G401 (cell line): ENCODE results near the gene PPP1R1B. TPM values are rescaled to one million over a fixed set of nuclear protein-coding genes. Genes with fewer than 3 reads are reported as not detected.
"Not testable (repeated sequence)": the region's sequence is repeated elsewhere in the genome, so short reads cannot be mapped to it uniquely, and the experiment has no call there.

Experiments
- DNase-seq: peaks from one replicate; pipeline ENCODE4 v3.0.0-alpha.2; 2015; ENCODE audit warnings: low spot score
- in situ Hi-C: cut with HindIII; loops from 2 replicates; pipeline ENCODE4 v1.10.0; 2016; ENCODE audit warnings: low sequenced_read_pairs, mixed read lengths
- total RNA-seq: library from RNA; depleted of rRNA; stranded (reverse); fragments of >200 nt; shearing (Covaris generic); gene quantifications from 2 replicates; pipeline ENCODE4 v1.2.3, GENCODE V29; 2014; rRNA removed

PPP1R1B gene
- 3.4 and 8.6 TPM in 2 replicates for total RNA-seq

DNA sequence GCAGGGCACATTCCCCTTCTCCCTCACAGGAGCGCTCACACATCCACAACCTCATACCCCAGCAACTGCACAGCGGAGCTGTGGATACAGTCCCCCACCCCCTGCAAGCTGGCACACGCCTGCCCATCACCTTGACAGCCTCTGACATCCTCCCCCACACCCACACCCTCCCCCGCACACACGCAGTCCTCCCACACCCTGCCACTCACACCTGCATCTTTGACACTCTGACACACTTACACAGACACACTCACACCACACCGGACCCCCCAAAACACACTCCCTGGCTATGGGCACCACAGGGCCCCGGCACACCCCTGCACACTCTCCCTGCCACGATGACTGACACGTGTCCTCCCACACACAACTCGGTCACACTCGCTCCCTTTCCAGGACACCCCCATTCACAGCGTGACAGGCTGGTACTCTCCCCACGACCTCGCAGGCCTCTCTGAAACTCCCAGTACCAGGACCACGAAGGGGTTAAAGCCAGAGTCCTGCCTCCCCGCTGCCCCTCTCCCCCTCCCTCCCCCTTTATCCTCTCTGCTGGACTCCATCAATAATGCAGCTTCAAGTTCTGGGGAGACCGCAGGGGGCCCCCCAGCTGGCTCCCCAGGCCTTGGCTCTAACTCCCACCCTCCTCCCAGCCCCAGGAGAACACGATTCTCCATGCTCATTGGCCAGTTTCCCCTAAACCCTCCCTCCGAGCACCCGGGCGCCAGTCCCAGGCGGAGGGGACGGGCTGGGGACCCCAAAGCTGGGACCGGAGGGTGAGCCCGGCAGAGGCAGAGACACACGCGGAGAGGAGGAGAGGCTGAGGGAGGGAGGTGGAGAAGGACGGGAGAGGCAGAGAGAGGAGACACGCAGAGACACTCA, at the start of gene PPP1R1B:
PPP1R1B (plus strand) TSS at position 782 of the 876 bp plus-strand sequence. CDS start 441 bp downstream, outside the sequence.
- in situ Hi-C loops = no loop called here
- peak; percentile 20 for DNase-seq

DNA sequence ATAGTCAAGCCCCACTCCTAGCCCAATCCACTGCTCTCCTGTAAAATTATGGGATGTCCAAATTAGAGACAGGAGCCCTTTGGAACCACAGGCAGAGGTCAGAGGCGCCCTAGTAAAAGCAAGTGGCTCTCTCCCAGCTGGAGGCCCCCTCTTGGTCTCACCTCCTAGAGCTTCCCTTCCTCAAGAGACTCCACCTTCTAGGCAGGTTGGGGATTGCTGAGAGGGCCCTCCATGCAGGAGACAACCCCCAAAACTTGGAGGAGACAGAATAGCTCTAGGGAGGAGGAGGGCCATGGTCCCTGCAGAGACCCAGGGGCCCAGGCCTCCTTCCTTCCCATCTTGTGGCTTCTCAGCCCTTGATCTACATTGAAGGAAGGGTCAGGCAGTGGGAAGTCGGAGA, 48.5 kb upstream of the PPP1R1B start:
- in situ Hi-C loops = loop anchor here (5.0 kb wide), 1 partner anchor 41 kb away; no protein-coding TSS in a partner anchor
- DNase-seq = no peak

DNA sequence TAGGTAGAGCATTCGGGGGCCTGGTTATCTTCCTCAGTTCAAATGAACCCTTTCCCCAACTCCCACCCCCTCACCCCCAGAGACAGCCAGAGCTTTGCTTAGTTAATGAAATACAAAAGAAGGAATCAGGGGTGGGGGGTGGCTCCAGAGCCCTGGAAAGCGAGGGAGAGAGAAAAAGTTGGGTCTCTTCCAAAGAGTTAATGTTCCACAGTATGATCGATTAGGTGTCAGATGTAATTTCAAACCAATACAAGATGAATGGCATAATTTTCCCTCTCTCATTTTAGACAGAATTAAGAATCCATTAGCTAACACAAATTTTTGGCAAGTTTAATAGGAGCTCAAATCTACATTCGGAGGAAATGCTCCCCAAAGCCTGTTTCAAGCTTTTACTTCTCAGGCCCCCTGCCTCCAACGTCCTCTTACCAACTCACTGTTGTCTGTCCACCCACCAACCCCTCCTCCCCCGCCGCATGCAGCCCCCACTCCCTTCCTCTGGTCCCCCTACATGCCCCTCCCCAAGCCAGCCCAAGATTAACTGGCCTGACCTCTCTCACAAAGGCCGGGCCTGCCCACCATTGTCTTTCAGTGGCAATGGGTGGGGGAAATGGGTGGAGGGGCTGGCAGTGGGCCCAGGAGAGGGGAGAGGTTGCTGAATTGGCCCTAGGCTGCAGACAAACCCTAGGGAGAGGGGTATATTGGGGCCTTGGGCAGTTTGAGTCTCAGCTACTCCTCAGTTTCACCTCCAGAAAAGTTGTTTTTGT, 47.3 kb upstream of the PPP1R1B start:
- in situ Hi-C loops = loop anchor here (5.0 kb wide), 1 partner anchor 42 kb away; no protein-coding TSS in a partner anchor
- no peak for DNase-seq

DNA sequence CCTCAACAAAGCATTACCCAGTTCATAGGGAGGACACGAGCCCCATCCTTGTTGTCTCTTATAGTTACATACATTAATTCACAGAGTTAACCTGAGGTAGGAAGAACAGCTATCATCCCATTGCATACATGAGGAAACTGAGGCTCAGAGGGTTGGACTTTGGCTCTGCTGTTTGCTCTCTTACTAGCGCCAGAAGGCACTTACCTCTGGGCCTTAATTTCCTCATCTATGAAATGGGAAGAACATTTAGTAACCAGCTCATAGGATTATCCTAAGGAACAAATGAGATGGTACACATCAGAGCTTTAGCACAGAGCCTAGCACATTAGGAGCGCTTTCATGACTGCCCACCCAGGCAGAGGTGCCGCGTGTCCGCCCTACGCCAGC, 46.7 kb upstream of the PPP1R1B start:
- in situ Hi-C loops = no loop called here
- DNase-seq = no peak

DNA sequence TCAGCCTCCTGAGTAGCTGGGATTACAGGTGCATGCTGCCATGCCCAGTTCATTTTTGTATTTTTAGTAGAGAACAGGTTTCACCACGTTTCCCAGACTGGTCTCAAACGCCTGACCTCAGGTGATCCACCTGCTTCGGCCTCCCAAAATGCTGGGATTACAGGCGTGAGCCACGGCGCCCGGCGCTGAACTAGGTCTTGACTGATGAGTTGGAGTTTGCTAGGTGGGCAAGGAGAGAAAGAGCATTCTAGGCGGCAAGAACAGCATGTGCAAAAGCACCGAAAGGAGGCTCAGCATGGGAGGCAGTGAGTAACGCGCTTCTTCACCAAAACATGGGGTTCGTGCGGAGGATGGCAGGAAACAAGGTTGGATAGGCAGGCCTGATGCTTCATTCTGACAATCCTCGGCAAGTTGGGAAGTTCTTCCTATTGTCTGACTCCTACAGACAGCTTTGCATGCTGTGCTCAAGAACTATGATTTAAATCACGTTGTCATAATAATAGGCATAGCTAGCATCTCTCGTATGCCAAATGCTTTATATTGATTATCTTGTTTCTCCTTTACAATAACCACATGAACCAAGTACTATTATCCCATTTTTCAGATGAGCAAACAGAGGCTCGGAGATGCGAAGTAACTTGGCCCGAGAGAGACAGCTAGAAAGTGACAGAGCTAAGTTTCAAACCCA, 45.5 kb upstream of the PPP1R1B start:
- in situ Hi-C loops = no loop called here
- no peak for DNase-seq

DNA sequence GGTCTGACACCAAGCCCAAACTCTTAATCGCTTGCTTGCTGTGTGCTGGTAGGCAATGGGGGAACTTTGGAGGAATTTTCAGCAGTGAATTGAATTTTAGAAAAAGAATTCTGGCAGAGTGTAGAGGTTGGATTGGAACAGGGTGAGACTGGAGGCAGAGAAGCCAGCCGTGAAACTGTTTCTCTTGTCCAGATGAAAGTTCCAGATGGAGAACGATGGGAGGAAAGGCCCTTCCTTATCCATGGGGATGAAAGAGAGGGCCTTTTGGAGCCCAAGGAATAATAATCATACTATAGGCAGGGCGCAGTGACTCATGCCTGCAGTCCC, 45.0 kb upstream of the PPP1R1B start:
- in situ Hi-C loops = no loop called here
- DNase-seq = no peak

DNA sequence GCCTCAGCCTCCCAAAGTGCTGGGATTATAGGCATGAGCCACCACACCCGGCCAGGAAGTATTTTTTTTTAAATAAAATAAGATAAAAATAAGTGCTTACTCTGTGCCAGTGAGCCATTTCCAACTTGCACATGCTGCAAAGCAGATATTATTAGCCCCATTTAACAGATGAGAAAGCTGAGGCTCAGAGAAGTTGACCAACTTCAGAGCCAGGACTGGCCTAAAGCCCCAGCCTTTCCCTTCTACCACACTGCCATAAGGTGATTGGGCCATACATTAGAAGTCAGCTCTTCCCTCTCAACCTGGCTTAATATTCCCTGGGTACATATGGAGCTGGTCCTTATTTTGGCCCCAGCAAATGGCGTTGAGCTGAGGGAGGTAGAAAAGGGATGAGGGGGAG, 44.1 kb upstream of the PPP1R1B start:
- DNase-seq = no peak
- in situ Hi-C loops = no loop called here

DNA sequence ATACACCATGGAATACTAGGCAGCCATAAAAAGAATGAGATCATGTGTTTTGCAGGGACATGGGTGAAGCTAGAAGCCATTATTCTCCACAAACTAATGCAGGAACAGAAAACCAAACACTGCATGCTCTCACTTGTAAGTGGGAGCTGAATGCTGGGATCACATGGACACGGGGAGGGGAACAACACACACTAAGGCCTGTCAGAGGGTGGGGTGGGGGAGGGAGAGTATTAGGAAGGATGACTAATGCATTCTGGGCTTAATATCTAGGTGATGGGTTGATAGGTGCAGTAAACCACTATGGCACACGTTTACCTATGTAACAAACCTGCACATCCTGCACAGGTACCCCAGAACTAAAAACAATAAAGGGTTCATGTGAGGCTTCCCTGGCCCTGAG, 36.6 kb upstream of the PPP1R1B start:
- in situ Hi-C loops, DNase-seq: not testable (repeated sequence)

DNA sequence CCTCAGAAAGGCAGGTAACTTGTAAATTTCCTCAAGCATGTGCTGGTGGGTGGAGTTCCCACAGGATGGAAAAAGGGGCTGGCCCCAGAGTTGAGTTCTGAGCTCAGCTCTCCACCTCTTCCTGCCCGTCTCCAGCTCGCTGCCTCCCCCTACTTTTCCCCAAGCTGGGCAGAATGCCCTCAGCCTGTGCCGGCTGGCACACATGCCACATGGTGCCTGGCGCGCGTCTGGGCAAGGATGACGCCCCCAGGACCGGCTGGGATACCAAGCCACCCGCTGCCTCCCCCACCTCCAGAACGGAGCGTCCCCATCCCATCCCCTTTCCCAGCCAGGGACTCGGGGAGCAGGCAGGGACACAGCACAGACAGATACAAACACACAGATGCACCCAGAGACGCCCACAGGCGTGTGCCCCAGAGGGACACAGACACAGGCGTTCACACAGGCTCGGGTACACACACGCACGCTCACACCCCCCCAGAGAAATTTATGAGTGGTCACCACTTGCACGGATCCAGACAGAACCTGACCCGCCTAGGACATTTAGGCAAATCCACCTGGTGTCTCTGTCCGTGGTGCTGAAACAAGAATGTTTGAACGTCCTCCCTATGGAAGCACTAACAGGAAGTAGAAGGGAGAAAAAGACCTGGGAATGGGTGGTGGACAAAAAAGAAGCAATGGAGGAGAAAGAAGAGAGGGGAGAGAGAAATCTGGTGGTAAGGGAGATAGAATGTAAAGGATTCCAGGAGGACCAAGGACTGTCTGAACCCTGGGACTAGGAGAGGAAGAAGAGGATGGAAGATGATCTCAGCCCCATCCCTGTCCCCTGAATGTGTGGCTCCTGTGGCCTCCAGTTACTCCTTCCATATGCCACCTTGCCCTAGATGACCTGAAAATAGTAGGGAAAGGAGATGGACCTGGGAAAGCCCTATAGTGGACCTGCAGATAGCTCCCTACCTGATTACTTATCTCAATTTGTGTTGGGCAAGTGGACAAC, 34.5 kb upstream of the PPP1R1B start:
- DNase-seq = peak; percentile 82

DNA sequence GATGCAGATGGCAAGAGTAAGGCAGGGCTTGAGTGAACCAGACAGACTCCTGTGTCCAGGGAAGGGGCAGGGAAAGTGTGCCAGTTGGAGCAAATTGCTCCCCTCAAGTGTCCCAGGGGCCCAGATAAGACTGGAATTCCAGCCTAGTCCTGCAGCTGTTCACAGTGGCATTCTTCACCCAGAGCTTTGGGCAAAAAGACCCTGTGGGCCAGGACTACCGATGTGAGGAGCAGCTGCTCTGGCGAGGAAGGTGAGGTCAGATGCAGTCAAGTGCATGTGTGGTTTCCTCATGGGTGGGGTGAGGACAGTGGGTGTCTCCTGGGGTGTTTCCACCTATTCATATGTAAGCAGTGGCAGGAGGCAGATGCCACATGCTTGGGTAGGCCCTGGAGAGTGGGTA, 33.4 kb upstream of the PPP1R1B start:
- in situ Hi-C loops = no loop called here
- DNase-seq = no peak

More for the DNA sequence above, 34.5 kb upstream of the PPP1R1B start:
- in situ Hi-C loops = no loop called here

DNA sequence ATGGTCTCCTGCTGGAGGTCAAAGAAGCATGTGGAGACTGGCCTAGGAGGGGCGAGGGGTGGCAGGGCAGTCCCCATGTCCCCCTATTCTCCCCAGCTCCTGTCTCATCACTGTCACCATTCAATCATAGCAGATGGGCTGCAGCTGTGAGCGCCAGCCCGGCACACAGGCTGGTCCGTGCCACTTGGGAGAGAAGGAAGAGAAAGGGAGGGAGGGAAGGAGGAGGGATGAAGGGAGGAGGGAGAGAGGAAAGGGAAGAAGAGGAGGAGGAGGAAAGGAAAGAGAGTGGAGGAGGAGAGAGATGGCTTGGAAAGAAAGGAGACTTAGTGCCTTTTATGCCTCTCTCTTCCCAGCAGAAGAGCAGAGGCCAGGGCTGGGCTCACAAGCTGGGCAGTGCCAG, 31.5 kb upstream of the PPP1R1B start:
- DNase-seq = no peak

DNA sequence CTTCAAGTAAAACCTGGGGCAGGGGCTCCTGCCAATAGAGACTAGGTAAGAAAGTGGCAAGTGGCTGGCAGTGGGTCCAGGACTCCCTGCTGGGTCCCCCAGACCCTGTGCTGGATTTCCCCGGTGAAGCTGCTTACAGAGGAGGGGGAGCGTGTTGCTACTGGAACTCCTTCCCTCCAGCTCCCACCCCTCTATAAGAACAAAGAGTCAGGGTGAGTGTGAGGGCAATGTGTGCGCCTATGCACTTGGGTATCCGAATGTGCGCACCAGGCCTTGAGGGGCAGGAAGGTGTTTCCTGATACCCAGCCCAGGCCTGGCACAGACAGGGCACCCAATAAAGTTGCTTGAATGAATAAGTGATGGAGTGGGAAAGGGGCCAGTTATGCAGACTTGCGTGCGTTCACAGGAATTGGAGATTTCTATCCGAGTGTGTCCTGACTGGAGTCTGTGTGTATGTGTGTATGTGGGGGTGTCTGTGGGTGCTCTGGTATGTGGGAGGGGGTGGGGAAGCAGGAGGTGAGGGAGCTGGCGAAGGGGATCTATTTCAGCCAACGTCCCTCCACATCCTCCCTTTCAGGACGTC, 30.7 kb upstream of the PPP1R1B start:
- in situ Hi-C loops = no loop called here
- DNase-seq = no peak

More for the DNA sequence above, 31.5 kb upstream of the PPP1R1B start:
- in situ Hi-C loops = no loop called here

DNA sequence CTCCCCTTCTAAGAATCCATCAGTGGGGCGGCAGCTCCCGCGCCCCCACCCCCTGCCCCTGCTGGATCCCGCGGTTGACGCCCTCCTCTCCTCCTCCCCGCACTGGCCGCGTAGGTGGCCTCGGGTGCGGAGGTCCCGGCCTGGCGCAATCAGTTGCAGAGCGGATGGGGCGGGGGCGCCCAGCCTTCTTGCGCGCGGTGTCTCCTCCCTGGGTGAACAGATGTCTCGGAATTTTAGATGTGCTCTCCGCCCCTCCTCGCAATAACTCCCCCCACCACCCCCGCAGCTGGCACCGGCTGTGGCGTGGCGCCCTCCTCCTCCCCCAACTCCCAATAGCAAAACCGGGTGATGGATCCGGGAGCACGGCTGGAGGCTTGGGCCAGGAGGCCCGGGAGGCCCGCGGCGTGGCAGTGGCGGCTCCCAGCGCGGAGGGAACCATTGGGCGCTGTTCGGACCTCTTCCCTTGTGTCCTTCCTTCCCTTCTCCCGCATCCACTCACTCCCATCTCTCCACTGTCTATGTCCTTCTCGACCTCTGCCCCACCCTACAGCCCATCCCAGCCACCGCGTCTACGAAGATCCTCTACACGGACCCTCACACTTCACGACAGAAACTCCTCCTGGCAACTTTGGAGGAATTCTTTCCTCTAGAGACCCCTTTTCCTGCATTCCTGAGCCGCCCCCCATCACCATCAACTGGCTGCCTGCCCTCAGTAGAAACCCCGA, 30.0 kb upstream of the PPP1R1B start:
- in situ Hi-C loops = no loop called here
- no peak for DNase-seq

DNA sequence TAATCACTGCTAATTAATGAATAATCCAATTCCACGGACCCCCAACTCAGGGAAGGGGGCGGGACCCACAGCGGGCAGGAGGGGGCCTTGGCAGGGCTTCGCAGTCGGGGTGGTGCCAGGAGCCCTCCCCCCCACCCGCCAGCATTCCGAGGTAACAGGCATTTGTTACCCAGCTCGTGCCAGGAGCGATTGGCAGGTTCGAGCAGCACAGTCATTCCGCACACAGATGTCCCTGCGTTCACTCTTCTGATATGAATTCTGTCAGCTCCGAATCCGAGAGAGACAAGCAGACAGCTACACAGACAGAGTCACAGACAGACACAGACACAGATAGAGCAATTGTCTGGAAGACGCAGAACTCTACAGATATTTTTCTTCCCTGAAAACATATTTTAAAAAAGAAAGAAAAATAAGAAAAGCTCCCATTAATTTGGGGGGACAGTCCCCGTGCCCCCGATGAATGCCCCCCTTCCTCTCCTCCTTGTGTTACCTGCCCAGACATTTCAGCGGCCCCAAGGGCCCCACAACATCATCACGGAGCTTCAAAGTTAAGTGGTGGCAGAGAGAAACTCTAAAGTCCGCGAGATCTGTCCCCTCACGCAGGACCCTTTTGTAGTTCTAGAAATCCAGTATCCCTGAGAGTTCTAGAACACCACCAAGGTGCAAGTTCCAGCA, 29.2 kb upstream of the PPP1R1B start:
- DNase-seq = peak; percentile 74
- in situ Hi-C loops = no loop called here

DNA sequence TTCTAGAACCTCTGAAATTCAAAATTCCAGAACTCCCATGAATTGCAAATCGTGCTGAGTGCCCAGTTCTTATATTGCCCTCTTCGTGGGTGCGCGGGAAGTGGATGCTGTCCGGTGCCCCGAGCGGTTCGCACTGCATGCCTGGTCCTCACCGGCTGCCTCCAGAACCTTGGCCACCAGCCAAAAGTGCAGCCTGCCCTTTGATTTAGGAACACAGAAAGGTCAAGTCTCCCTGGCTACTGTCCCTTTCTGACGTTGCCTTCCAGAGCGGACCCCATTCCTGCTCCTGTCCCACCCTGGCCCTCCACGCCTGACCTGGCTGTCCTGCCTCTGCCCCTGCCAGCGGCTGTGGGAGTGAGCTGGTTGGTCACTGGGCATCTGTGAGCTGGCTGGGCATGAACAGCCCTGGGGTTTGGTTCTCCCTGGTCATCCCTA, 28.7 kb upstream of the PPP1R1B start:
- in situ Hi-C loops = no loop called here
- DNase-seq = peak; percentile 67

DNA sequence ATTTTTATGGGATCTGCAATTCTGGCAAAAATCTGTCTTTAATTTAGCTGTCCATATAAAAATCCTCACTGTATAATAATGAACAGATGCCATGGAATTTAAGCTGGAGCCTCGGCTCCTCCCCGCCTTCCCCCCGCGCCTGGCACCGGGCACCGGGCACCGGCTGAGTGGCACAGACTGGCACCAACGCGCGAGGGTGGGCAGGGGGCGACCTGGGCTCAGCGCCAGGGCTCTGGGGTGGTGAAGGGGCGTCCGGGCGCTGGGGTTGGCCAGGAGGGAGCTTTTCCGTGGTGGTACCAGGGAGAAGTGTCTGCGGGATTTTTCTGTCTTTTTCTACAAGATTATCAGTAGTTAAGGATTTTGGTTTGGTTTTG, 28.1 kb upstream of the PPP1R1B start:
- peak; percentile 51 for DNase-seq
- in situ Hi-C loops = no loop called here

DNA sequence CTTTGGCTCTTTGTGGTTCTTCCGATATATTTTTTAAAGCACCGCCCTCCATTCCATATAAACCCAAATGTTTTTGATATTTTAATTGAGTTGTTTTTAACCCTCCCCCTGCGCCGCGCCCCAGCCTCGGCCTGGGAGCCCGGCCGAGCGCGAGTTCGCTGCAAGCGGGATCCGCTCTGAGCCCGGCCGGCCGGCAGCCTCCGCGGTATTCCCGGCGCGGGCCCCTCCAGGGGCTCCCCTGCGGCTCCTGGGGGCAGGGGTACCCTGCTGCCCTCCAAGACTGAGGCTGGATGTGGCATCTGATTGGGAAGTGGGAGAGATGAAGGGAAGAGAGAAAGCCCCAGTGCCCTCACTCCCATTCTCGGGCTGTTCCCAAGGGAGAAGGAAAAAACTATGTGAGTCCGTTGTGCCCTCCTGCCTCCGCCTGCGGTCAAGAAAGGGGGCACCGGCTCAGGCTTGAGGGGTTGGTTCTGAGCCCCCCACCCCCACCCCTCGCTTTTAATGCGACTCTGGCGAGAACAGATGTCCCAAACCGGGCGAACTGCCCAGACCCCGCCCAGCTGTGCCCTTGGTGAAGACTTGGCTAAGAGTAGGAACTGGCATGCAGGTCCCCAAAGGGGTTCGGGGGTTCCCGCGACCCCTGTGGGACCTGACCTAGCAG, 27.6 kb upstream of the PPP1R1B start:
- peak; percentile 46 for DNase-seq

More for the DNA sequence above, 27.6 kb upstream of the PPP1R1B start:
- in situ Hi-C loops = no loop called here
